ENCODE measurements around the gene FBXO47.

The FBXO47 gene

GRCh38 chr17:38982858-38983746 is 15.9 kb upstream of the FBXO47 start (continued):
- peak; percentile 44 for TF ChIP-seq PRDM10 (tag by site-specific recombination; IDR thresholded peaks at IDR 0.05)
- TF ChIP-seq WT1 (tag by site-specific recombination; IDR thresholded peaks at IDR 0.05) = no peak
- TF ChIP-seq MYNN (tag by site-specific recombination; IDR thresholded peaks at IDR 0.05; ENCODE audit: borderline replicate concordance) = no peak
- TF ChIP-seq MEIS1 (CRISPR knock-in tag; IDR thresholded peaks at IDR 0.05; ENCODE audit: borderline replicate concordance) = no peak
- peak; percentile 73 for TF ChIP-seq ZNF660 (tag by site-specific recombination; IDR thresholded peaks at IDR 0.05)
- TF ChIP-seq ZBTB21 (tag by site-specific recombination; IDR thresholded peaks at IDR 0.05) = no peak
- TF ChIP-seq ZNF510 (tag by site-specific recombination; IDR thresholded peaks at IDR 0.05; ENCODE audit: insufficient replicate concordance) = no peak
- TF ChIP-seq ZNF501 (tag by site-specific recombination; IDR thresholded peaks at IDR 0.05) = no peak
- no peak for TF ChIP-seq ZBTB48 (tag by site-specific recombination; IDR thresholded peaks at IDR 0.05)
- TF ChIP-seq ZNF658 (tag by site-specific recombination; IDR thresholded peaks at IDR 0.05) = no peak
- TF ChIP-seq ZNF416 (tag by site-specific recombination; IDR thresholded peaks at IDR 0.05) = no peak
- TF ChIP-seq SP7 (tag by site-specific recombination; IDR thresholded peaks at IDR 0.05) = 0 out of 2 replicates have a peak, but pooled peaks have one; percentile 33
- TF ChIP-seq, protein P1, sequence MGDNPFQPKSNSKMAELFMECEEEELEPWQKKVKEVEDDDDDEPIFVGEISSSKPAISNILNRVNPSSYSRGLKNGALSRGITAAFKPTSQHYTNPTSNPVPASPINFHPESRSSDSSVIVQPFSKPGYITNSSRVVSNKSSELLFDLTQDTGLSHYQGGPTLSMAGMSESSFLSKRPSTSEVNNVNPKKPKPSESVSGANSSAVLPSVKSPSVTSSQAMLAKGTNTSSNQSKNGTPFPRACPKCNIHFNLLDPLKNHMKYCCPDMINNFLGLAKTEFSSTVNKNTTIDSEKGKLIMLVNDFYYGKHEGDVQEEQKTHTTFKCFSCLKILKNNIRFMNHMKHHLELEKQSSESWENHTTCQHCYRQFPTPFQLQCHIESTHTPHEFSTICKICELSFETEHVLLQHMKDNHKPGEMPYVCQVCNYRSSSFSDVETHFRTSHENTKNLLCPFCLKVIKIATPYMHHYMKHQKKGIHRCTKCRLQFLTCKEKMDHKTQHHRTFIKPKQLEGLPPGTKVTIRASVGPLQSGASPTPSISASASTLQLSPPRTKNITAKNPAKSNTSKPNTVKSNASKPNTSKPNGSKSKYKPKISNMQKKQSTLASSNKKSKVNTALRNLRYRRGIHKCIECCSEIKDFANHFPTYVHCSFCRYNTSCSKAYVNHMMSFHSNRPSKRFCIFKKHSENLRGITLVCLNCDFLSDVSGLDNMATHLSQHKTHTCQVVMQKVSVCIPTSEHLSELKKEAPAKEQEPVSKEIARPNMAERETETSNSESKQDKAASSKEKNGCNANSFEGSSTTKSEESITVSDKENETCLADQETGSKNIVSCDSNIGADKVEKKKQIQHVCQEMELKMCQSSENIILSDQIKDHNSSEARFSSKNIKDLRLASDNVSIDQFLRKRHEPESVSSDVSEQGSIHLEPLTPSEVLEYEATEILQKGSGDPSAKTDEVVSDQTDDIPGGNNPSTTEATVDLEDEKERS (tag by site-specific recombination; IDR thresholded peaks at IDR 0.05) = no peak
- no peak for TF ChIP-seq ZNF175 (tag by site-specific recombination; IDR thresholded peaks at IDR 0.05)
- TF ChIP-seq ZNF157 (tag by site-specific recombination; IDR thresholded peaks at IDR 0.05) = no peak
- TF ChIP-seq, protein P2, sequence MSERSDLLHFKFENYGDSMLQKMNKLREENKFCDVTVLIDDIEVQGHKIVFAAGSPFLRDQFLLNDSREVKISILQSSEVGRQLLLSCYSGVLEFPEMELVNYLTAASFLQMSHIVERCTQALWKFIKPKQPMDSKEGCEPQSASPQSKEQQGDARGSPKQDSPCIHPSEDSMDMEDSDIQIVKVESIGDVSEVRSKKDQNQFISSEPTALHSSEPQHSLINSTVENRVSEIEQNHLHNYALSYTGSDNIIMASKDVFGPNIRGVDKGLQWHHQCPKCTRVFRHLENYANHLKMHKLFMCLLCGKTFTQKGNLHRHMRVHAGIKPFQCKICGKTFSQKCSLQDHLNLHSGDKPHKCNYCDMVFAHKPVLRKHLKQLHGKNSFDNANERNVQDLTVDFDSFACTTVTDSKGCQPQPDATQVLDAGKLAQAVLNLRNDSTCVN (tag by site-specific recombination; optimal IDR thresholded peaks at IDR 0.05) = no peak
- TF ChIP-seq, protein P3, sequence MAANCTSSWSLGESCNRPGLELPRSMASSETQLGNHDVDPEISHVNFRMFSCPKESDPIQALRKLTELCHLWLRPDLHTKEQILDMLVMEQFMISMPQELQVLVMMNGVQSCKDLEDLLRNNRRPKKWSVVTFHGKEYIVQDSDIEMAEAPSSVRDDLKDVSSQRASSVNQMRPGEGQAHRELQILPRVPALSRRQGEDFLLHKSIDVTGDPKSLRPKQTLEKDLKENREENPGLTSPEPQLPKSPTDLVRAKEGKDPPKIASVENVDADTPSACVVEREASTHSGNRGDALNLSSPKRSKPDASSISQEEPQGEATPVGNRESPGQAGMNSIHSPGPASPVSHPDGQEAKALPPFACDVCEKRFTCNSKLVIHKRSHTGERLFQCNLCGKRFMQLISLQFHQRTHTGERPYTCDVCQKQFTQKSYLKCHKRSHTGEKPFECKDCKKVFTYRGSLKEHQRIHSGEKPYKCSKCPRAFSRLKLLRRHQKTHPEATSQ (tag by site-specific recombination; IDR thresholded peaks at IDR 0.05) = no peak
- no peak for TF ChIP-seq IKZF3 (tag by site-specific recombination; IDR thresholded peaks at IDR 0.05)
- TF ChIP-seq YY1 (tag by site-specific recombination; IDR thresholded peaks at IDR 0.05) = no peak
- TF ChIP-seq ZNF843 (tag by site-specific recombination; IDR thresholded peaks at IDR 0.05) = no peak
- TF ChIP-seq ZEB2 (tag by site-specific recombination; IDR thresholded peaks at IDR 0.05) = peak; percentile 34; the same call in 1 of the 2 replicates
- peak; percentile 23; the same call in 1 of the 2 replicates for TF ChIP-seq ZBTB17 (tag by site-specific recombination; IDR thresholded peaks at IDR 0.05)
- TF ChIP-seq ZNF174 (tag by site-specific recombination; IDR thresholded peaks at IDR 0.05) = no peak
- TF ChIP-seq ZNF776 (tag by site-specific recombination; IDR thresholded peaks at IDR 0.05; ENCODE audit: borderline replicate concordance) = no peak
- TF ChIP-seq ZNF777 (tag by site-specific recombination; IDR thresholded peaks at IDR 0.05; ENCODE audit: borderline replicate concordance) = no peak
- no peak for TF ChIP-seq ZNF335 (tag by site-specific recombination; conservative IDR thresholded peaks at IDR 0.05)
- TF ChIP-seq HOXC10 (CRISPR knock-in tag; IDR thresholded peaks at IDR 0.05) = no peak
- no peak for TF ChIP-seq GLI4 (tag by site-specific recombination; IDR thresholded peaks at IDR 0.05)
- TF ChIP-seq, protein P4, sequence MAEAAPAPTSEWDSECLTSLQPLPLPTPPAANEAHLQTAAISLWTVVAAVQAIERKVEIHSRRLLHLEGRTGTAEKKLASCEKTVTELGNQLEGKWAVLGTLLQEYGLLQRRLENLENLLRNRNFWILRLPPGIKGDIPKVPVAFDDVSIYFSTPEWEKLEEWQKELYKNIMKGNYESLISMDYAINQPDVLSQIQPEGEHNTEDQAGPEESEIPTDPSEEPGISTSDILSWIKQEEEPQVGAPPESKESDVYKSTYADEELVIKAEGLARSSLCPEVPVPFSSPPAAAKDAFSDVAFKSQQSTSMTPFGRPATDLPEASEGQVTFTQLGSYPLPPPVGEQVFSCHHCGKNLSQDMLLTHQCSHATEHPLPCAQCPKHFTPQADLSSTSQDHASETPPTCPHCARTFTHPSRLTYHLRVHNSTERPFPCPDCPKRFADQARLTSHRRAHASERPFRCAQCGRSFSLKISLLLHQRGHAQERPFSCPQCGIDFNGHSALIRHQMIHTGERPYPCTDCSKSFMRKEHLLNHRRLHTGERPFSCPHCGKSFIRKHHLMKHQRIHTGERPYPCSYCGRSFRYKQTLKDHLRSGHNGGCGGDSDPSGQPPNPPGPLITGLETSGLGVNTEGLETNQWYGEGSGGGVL (tag by site-specific recombination; IDR thresholded peaks at IDR 0.05) = no peak

Data from HEK293 (cell line).